CD4-positive, alpha-beta T cell (primary cell): ENCODE data around the gene LRRTM2. TPM values are rescaled to one million over a fixed set of nuclear protein-coding genes. Genes with fewer than 3 reads are reported as not detected.

Source experiments
- ATAC-seq: fragments of 200-7000 bp; cut with Tn5 transposase; one replicate; pipeline ENCODE4 v1.10.0; 2022; ENCODE audit warnings: mild to moderate bottlenecking; ENCODE audit not compliant: poor library complexity
- CTCF ChIA-PET: fragments of 350-600 bp; sonication (Branson Sonifier 250); formaldehyde crosslinking; loops from one replicate; lab custom pipeline; 2021; ENCODE audit warnings: antibody characterized with exemption, inconsistent platforms; lab: Charles Lee
- POLR2A ChIA-PET: fragments of 350-600 bp; sonication (Branson Sonifier 250); formaldehyde crosslinking; loops from one replicate; lab custom pipeline; 2021; ENCODE audit warnings: antibody characterized with exemption, inconsistent platforms; lab: Charles Lee
- DNase-seq, 14 experiments: peaks; one replicate each; pipeline ENCODE4 v3.0.0-alpha.2; 2013 to 2020; ENCODE audit warnings: mixed read lengths in 2 of 14
- H3K27ac ChIP-seq, 2 donors: one replicate each; pipeline versions ENCODE4 v1.5.1 to v1.7.0; 2013; ENCODE audit warnings: low read length in 2 of 2, low read depth in 1 of 2, mild to moderate bottlenecking in 1 of 2
- H3K27me3 ChIP-seq, 2 experiments: 1 replicate in 1 of 2; 2 replicates in 1 of 2; pipeline versions ENCODE4 v1.6.1 to v1.7.0; 2013; ENCODE audit warnings: low read length in 2 of 2, control low read depth in 1 of 2, mild to moderate bottlenecking in 1 of 2, moderate library complexity in 1 of 2; ENCODE audit not compliant: insufficient read depth in 2 of 2, control insufficient read depth in 1 of 2
- H3K36me3 ChIP-seq: one replicate; pipeline ENCODE4 v1.6.1; 2013; ENCODE audit warnings: low read length, control low read depth; ENCODE audit not compliant: insufficient read depth
- H3K4me1 ChIP-seq: one replicate; pipeline ENCODE4 v1.6.1; 2013; ENCODE audit warnings: low read length, control low read depth; ENCODE audit not compliant: insufficient read depth
- H3K4me3 ChIP-seq: one replicate; pipeline ENCODE4 v1.5.1; 2013; ENCODE audit warnings: mild to moderate bottlenecking, low read length, moderate library complexity
- H3K9me3 ChIP-seq, 2 experiments: 1 replicate in 1 of 2; 2 replicates in 1 of 2; pipeline versions ENCODE4 v1.6.1 to v1.7.0; 2013; ENCODE audit warnings: low read length in 2 of 2, mild to moderate bottlenecking in 2 of 2, control low read depth in 1 of 2, moderate library complexity in 1 of 2; ENCODE audit not compliant: control insufficient read depth in 1 of 2, insufficient read depth in 1 of 2
- H3K27ac Mint-ChIP-seq: one replicate; pipeline ENCODE4 v1.8.0; 2020; ENCODE audit warnings: mixed read lengths
- H3K27me3 Mint-ChIP-seq: one replicate; pipeline ENCODE4 v1.8.0; 2021; ENCODE audit warnings: mixed read lengths
- H3K36me3 Mint-ChIP-seq: one replicate; pipeline ENCODE4 v1.8.0; 2021; ENCODE audit warnings: low read depth, mixed read lengths
- H3K4me1 Mint-ChIP-seq: one replicate; pipeline ENCODE4 v1.8.0; 2021; ENCODE audit warnings: low read depth, mixed read lengths
- H3K4me3 Mint-ChIP-seq: one replicate; pipeline ENCODE4 v1.8.0; 2020; ENCODE audit warnings: mild to moderate bottlenecking, mixed read lengths
- H3K9me3 Mint-ChIP-seq: one replicate; pipeline ENCODE4 v1.8.0; 2020; ENCODE audit warnings: mixed read lengths
- CTCF ChIP-seq: fragments of 200-600 bp; IDR thresholded peaks from one replicate; pipeline ENCODE4 v1.8.0; 2022; ENCODE audit warnings: antibody characterized with exemption, mild to moderate bottlenecking
- intact Hi-C, 2 experiments: fragments of 100-400 bp; cut with DNase I in 1 of 2; cut with micrococcal nuclease in 1 of 2; formaldehyde crosslinking; loops; one replicate each; pipeline versions ENCODE4 v1.15.1 to v1.9.0; 2023 to 2025; cut with DNase I, micrococcal nuclease
- total RNA-seq, 174 experiments: library from RNA in 2 of 174; stranded (reverse) in 2 of 174; gene quantifications; one replicate each; pipeline ENCODE4 v1.2.3 and lab custom pipeline; 2021 to 2026

Gene LRRTM2
- total RNA-seq, 2 experiments from 2014 or later = 0.03 to 0.22 TPM

GRCh38 chr5:138884094-138884493, 9.0 kb upstream of the LRRTM2 start:
- H3K36me3 Mint-ChIP-seq = peaks cover 6% of the 10 kb centered on the region
- Histone ChIP-seq H3K4me3 (no peak overlapping the region), H3K27ac (no peak overlapping the region), H3K4me1 (no peaks in the 10 kb centered on the region), H3K36me3 (peaks cover 2% of the 10 kb centered on the region), H3K9me3 (no peaks in the 10 kb centered on the region), H3K27me3 (no peaks in the 10 kb centered on the region)
- no peak for DNase-seq
- POLR2A ChIA-PET = no interaction called here
- intact Hi-C loops = no loop called here
- H3K9me3 Mint-ChIP-seq = no peaks in the 10 kb centered on the region
- no peak for ATAC-seq
- CTCF ChIA-PET = no interaction called here
- H3K27ac Mint-ChIP-seq = no peak overlapping the region
- no peak for TF ChIP-seq CTCF
- peaks cover 21% of the 10 kb centered on the region for H3K27me3 Mint-ChIP-seq
- no peaks in the 10 kb centered on the region for H3K4me1 Mint-ChIP-seq
- H3K4me3 Mint-ChIP-seq = no peak overlapping the region

- H3K4me1 Mint-ChIP-seq = no peaks in the 10 kb centered on the region
Measured at GRCh38 chr5:138883211-138883610, 8.1 kb upstream of the LRRTM2 start.

GRCh38 chr5:138878437-138879235, 3.5 kb upstream of the LRRTM2 start:
- no peaks in the 10 kb centered on the region for H3K27me3 ChIP-seq
- H3K36me3 ChIP-seq = no peaks in the 10 kb centered on the region
- H3K9me3 Mint-ChIP-seq = no peaks in the 10 kb centered on the region
- no peak overlapping the region for H3K27ac Mint-ChIP-seq
- H3K9me3 ChIP-seq = no peaks in the 10 kb centered on the region
- no peak for ATAC-seq
- no peak overlapping the region for H3K4me3 ChIP-seq
- no peak overlapping the region for H3K27ac ChIP-seq
- peaks cover 21% of the 10 kb centered on the region for H3K27me3 Mint-ChIP-seq
- CTCF ChIA-PET = interaction anchor here (0.7 kb wide), 1 partner anchor 66 kb away, joined by 3 read pairs; no protein-coding TSS in a partner anchor
- POLR2A ChIA-PET = no interaction called here
- TF ChIP-seq CTCF = no peak
- intact Hi-C loops = no loop called here
- H3K4me3 Mint-ChIP-seq = no peak overlapping the region
- DNase-seq = no peak
- H3K36me3 Mint-ChIP-seq = no peaks in the 10 kb centered on the region
- H3K4me1 Mint-ChIP-seq = no peaks in the 10 kb centered on the region
- H3K4me1 ChIP-seq = no peaks in the 10 kb centered on the region

More at GRCh38 chr5:138883211-138883610, 8.1 kb upstream of the LRRTM2 start:
- no peaks in the 10 kb centered on the region for H3K9me3 Mint-ChIP-seq
- no peak overlapping the region for H3K4me3 Mint-ChIP-seq
- peaks cover 6% of the 10 kb centered on the region for H3K36me3 Mint-ChIP-seq
- H3K27ac ChIP-seq = no peak overlapping the region
- no peak overlapping the region for H3K27ac Mint-ChIP-seq
- H3K27me3 ChIP-seq = no peaks in the 10 kb centered on the region
- no peaks in the 10 kb centered on the region for H3K9me3 ChIP-seq
- TF ChIP-seq CTCF = no peak
- peaks cover 21% of the 10 kb centered on the region for H3K27me3 Mint-ChIP-seq
- intact Hi-C loops = no loop called here
- H3K36me3 ChIP-seq = no peaks in the 10 kb centered on the region
- no peak for DNase-seq
- ChIA-PET CTCF (no interaction called here), POLR2A (no interaction called here)
- no peak overlapping the region for H3K4me3 ChIP-seq
- ATAC-seq = no peak
- H3K4me1 ChIP-seq = no peaks in the 10 kb centered on the region
